NCI-H2196 treated with DMSO at 0.1 percent for 48 hours (cell line): ENCODE results near the gene KIF3A.

Source experiments
- DNase-seq: peaks from one replicate; lab custom pipeline; 2025; ENCODE audit not compliant: unreplicated experiment; lab: John Stamatoyannopoulos, UW

KIF3A gene

DNA sequence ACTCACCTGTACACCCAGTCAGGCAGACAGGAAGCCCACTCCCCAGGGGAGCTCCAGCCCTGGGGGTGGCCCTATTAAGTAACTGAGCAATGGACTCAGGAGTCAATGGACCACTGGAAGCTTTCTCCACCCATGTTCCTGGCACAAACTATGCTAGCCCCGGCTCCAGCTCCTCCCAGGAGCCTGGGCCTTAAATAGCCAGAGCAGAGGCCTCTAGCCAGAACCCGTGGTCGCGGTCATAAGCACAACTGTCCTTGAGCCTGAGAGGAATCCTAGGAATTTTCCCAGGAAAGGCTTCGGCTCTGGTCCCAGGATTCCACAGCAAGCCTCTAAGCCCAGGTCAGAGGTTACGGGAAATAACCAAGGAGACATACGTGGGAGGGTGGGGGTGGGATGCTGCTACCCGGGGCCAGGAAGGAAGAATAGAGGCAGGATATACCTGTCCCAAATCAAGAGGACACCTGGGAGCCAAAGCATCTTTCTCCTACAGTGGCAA is 34.2 kb upstream of the KIF3A start:
- DNase-seq = no peak

GRCh38 chr5:132770476-132771159 is 33.3 kb upstream of the KIF3A start:
- no peak for DNase-seq

GRCh38 chr5:132768485-132768868 is 31.1 kb upstream of the KIF3A start:
- DNase-seq = no peak

GRCh38 chr5:132767150-132767549 is 29.8 kb upstream of the KIF3A start:
- DNase-seq = no peak

- DNase-seq = no peak
Observed at GRCh38 chr5:132766806-132767055, 29.4 kb upstream of the KIF3A start.

DNA sequence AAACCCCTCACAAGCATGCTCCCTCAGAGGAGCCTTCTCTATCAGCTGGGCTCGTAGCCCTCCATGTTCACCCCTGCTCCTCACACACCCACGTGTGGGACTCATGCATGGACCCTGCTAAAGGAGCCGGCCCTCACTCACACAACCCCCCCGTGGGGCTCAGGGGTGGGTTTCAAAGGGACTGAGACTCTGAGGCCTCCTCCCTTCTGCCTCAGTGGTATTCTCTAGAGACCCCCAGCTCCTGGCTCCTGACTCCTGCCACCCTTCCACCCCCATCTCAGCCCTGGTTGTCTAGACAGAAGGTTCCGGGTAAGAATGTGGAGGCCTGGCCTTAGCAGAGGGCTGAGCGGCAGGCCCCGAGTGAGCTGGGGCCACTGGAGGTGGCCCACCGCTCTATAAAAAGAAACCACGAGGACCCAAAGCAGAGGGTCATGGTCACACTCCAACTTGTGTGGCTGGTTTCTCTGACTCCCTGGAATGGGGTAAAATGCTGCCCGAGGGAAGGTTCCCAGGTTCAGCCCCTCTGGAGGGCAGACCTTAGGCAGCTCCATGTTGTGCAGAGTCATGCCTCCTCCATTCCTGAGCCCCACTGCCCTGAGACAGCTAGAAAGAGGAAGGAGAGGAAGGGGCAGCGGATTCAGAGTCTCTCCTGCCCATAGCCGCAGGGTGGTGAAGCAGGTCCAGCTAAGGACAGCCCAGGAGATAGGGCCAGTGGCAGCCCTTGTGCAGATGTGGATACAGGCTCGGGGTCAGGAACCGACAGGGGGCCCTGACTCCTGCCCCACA is 28.9 kb upstream of the KIF3A start:
- DNase-seq = no peak

DNA sequence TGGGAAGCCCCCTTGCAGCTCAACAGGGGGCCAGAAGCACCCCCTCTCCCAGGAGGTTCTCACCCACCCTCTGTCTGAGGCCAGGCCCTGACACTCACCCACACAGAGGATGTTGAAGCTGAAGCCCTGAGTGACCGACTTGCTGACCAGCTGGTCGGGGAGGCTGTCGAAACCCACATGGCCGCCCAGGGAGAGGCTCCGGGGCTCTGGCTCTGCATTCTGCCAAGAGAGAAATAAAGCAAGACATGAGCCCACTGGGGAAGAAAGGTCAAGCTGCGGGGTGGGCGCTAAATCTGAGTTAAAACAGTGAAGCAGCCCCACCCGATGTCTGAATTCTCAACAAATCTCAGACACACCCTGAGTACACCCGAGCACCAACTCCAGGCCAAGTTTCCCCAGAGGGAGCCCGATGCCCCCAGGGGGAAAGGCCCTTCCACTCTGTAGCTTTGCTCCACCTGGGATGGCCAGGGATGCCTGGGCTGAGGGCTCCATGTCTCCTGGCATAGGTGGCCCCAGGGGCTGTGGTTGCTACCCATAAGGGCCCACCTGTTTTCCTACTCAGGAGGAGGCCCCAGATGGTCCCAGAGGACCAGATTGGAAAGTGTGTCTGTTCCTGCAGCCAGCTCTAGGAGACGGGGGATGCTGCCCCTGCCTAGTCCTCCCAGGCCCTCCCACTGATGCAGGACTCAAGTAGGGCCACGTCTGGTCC is 28.1 kb upstream of the KIF3A start:
- no peak for DNase-seq

DNA sequence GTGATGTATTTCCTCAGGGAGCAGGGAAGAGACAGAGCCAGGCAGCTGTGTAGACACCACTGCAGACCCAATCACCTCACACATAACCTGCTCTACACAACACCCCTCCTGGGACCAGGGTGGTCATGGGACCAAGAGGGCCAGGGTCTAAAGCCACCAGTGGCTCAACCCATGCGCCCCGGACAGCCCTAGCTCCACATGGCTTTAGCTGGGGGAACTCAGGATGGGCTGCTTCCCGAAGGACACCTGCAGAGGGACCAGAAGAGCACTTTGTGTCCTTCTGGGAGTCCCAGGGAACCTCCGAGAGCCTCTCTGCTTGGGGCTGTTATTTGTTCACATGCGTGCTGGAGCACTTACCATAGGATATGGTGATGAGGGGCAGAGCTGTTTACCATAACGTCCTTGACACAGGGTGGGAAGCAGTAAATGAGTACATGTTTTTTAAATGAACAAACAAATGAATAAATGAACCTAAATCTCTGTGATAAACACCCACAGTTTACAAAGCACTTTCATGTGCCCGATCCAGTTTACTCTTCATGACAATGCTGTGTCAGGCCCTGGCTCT is 27.4 kb upstream of the KIF3A start:
- DNase-seq = no peak

DNA sequence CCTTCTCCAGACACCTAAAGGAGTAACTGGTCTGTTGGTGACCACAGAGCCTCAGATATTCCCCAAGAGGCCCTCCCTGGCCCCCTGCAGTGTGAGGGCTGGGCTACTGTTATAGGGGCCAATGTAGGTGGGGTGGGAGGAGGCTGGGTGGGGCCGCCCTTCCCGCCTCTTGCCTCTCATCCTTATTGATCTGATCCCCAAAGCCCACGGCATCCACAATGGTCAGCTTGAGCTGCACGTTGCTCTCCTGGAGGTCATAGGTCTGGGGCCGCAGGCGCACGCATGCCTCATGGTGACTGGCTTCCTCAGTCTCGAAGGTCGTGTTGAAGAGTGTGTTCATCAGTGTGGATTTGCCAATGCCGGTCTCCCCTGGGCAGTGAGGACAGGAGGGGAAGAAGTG is 26.7 kb upstream of the KIF3A start:
- DNase-seq = no peak

GRCh38 chr5:132763181-132764036 is 26.1 kb upstream of the KIF3A start:
- DNase-seq = no peak

DNA sequence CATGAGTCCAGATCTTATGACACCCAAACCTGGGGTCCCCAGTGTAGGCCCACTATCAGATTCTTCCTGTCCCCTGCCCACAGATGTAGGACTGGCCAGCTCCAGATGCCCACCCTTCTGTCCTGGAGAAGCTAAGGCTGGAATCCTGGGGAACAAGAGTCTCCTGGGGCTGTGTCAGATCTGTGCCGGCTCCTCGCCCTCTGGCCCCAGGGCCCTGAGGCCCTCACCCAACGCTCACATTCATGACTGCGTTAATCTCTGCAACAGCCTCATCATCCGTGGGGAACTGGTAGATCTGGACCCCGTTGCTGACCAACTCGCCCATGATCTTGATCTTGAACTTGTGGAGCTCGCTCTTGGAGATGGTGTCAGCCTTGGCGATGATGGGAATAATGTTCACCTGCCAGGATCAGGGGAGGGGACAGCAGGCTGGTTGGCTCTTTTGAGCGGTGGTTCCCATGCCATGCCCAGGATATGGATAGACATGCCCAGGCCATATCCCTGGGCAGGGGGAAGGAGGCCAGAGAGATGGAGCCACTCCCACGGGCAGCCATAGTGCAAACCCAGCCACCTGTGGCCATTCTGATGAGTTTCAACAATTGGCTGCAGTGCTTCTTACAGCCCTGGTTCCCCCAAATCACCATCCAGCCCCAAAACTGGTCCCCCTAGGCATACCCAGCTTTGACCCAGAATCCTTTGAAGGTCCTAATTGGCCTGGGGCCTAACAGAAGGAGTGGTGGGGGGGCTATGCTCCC is 25.1 kb upstream of the KIF3A start:
- DNase-seq = no peak

DNA sequence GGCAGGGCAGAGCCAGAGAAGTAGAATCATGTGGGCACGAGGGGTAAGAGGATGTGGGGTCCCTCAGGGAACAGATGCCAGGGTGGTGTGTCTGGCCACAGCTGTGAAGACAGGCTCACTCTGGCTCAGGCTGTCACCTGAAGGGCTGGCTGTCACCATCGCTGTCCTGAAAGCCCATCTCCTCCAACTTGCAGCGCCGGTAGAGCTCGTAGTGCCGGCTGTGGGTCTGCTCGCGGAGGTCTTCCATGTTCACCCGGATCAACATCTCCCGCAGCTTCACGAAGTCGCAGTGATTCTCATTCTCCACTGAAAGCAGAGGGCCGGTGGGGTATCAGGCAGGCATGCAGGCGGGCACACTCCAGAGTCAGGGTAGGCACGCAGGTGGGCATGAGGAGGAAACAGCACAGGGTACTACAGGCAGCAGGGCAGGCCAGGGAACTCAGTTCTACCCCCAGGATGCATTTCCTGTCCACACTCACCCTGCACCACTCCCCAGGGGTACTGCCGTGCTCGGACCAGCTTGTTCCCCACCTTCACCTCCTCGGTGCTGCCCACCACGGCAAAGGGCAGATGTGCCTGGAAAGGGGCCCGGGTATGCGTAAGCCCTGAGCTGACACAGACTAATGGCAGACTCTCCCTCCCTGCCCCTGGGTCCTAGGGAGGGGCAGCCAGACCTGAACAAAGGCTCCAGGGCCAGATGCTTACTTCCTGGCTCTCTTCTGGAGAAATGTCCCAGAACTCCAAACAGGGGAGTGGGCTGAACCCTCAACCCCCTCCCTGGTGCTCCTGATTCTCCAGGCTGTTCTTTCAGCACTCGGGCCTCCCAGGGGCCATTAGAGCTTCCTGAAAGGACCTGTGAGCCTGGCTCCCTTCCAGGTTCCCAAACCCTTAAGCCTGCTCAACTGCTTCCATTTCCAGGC is 24.2 kb upstream of the KIF3A start:
- no peak for DNase-seq

- DNase-seq = no peak
Observed at GRCh38 chr5:132760601-132761317, 23.4 kb upstream of the KIF3A start.

- no peak for DNase-seq
Observed at GRCh38 chr5:132760049-132760420, 22.7 kb upstream of the KIF3A start.

DNA sequence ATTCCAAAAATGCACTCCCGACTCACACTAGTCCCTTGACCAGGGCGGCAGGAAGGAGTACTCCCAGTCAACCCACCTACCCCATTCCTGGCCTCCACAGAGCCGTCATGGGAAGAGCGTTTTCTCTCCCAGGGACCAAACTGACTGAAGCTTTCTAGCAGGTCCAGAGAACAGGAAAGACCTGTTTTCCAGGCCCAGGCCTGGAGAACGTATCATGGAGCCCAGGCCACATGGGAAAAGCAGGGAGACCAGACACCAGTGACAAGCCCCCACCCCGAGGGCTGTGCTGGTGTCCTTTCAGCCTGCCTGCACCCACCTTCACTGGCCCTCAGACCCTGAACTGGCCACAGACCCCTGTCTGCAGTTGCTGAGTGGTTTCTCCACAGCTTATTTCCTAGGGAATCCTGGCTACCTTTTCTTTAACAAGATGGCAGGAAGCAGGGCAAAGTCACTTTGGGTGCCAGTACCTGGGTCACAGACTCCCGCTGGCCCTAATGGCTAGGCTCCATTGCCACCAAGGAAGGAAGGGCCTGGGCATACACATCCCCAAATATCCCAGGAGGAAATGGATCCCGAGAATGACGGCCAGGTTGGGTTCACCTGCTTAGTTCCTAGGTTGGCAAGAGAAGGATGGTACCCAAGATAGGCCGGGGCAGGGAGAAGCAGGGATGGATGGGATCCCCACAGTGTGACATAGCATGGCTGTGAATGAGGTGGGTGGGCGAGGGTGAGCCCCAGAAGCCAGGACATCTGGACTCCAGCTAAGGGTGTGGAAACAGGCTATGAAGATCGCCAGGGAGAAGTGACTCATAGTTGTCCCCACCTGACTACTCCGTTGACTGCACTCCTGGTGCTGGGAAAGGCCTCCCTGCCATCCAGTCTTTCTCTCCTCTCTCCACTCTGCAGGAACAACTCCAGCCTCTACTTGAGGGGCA is 22.0 kb upstream of the KIF3A start:
- DNase-seq = no peak

DNA sequence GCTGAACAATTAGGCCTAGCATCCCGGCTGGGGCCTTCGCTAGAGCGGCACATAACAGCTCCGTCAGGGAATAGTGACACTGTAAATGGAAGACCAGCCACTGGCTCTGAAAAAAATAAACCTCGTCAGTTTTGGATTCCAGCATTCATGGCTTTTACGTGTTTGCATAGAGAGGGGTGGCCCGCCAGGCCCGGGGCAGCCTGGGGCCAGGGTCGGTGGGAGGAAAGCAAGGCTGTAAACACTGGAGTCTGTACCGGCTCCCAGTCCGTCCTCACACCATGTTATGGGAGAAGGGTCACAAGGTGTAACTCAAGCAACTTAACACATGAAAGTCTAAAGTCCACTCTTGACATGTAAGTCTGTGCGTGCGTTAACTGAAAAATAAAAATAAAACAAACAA is 21.1 kb upstream of the KIF3A start:
- DNase-seq = no peak

GRCh38 chr5:132756542-132756941 is 19.2 kb upstream of the KIF3A start:
- no peak for DNase-seq

- no peak for DNase-seq
Observed at GRCh38 chr5:132754947-132755346, 17.6 kb upstream of the KIF3A start.
